ENCODE measurements around the gene ACADSB.

Gene ACADSB

DNA sequence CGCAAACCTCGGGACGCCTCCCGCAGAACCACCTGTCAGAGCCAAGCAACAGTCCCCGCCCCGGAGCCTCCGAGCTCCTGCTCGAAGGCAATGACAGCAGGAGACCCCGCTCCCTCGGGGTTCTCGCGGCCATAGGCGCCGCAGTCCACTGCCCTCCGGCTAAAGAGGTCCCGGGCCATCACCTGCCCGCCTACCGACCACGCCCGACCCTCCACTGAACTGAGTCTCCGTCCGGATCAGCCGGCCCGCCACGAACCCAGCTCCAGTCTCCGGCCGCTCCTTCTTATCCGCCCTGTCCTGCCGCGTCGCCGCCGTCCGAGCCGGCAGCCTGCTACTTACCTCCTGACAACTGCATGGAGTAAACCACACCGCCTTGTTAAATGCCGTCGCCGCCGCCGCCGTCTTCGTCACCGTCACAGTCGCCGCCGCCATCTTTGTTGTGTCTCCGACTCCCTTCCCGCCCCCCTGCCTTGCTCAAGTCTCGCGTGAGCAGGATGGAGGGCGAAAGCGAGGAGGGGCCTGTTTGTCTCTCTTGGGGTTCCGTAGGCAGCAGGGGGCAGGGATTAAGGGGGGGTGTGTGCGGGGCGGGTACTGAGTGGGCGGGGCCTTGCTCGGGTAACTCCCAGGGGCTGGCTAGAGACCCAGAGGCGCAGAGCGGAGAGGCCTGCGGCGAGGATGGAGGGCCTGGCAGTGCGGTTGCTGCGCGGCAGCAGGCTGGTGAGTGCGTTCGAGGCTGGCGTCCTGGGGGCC lies at the start of gene ACADSB, which contains the start of gene IKZF5:
Gene ACADSB (plus strand): TSS at position 652 of the 750 bp plus-strand sequence. CDS start 24 bp downstream, at position 676.
Gene IKZF5 (minus strand): TSS at position 441 of the 750 bp plus-strand sequence. CDS start 10,170 bp downstream, outside the sequence.
- peak; percentile 98 for DNase-seq

DNA sequence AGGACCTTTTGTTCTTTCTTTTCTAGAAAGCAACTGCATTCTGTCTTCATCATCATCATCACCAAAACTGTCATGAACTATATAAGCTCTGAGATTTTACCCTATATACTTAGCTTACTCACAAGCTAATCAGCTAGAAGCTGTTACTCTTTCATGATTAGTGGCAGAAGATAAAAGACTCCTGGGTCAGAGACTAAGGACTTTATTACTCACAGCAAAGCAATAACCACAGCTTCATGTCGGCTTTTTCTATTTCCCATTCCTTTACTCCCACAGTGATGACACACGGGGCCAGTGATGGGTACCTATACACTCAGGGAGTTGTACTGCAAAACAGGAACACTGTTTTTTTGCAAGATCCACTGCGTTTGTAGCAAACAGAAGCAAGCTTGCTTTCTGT lies 46.4 kb upstream of the ACADSB start:
- no peak for DNase-seq

DNA sequence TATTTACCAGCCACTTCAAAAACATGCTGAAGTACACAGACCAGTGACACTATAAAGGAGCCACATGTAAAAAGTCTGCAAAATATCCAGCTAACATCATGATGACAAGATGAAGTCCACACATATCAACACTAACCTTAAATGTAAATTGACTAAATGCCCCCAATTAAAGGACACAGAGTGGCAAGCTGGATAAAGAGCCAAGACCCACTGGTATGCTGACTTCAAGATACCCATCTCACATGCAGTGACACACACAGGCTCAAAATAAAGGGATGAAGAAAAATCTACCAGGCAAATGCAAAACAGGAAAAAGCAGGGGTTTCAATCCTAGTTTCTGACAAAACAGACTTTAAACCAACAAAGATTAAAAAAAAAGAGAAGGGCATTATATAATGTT lies 41.9 kb upstream of the ACADSB start:
- DNase-seq: no peak

DNA sequence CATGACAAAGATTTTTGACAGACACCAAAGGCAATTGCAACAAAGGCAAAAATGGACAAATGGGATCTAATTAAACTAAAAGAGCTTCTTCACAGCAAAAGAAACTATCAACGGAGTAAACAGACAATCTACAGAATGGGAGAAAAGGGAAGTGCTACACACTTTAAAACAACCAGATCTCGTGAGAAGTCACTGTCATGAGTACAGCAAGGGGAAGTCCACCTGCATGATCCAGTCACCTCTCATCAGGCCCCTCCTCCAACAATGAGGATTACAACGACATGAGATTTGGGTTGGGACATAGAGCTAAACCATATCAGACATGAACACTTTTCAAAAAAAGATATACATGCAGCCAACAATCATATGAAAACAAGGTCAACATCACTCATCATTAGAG lies 40.1 kb upstream of the ACADSB start:
- DNase-seq: no peak

DNA sequence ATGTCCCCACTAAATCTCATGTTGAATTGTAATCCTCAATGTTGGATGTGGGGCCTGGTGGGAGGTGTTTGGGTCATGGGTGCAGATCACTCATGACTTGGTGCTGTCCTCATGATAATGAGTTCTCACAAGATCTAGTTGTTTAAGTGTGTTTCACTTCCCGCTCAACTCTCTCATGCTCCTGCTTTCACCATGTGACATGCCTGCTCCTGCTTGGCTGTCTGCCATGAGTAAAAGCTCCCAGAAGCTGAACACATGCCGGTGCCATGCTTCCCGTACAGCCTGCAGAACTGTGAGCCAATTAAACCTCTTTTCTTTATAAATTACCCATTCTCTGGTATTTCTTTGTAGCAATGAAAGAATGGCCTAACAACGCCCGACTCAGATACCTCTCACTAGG lies 34.8 kb upstream of the ACADSB start:
- no peak for DNase-seq

DNA sequence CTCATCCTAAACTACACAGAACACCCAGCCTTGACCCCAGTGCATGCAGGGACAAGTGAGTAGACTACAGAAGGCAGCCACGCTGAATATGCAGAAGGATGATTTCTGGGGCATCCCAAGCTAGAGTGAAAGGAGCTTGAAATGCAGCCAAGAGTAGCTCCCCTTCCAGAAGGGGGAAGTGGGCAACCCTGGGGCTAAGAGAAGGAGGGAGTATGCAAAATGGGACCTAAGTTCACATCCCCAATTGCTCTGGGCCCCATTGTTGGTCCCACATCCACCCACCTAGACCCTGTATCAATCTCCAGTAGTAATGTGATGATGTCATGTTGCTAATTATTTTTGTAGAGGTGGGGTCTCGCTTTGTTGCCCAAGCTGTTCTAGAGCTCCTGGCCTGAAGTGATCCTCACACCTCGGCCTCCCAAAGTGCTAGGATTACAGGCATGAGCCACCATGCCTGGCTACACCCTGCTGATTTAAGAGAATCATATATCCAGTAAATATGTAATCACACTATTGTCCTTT lies 34.2 kb upstream of the ACADSB start:
- no peak for DNase-seq

DNA sequence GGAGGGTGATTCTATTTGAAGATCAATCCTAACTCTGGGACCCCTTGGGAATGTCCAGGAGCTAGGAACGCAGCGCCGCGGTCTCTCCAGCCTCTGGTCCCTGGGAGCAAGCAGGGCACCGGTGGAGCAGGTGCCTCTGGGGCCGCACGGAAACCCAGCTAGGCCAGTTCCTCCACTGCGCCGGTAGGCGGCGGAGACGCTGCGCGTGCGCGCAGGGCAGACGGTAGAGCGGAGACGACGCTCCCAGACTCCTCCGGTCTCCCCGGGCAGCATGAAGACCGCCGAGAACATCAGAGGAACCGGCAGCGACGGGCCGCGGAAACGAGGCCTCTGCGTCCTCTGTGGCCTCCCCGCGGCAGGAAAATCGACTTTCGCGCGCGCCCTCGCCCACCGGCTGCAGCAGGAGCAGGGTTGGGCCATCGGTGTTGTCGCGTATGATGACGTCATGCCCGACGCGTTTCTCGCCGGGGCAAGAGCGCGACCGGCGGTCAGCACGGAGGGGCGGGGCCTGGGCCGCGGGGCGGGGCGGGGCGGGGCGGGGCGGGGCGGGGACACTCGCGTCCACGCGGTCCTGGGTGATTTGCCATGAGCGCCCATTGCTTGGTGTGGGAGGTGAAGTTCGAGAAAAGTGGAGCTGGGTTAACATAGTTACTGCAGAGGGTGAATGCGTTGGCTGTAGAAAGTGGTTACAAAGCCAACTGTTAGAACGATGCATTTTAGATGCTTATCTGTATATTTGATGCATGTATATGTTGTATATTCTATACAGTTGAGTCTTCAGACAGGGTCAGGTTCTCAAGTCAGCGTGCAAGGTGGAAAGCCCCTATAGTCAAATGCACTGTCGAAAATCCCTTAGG lies 28.4 kb upstream of the ACADSB start, which contains the start of gene PSTK:
Gene PSTK (plus strand): TSS at position 193 of the 857 bp plus-strand sequence. CDS start 79 bp downstream, at position 272.
- DNase-seq: peak; percentile 92

DNA sequence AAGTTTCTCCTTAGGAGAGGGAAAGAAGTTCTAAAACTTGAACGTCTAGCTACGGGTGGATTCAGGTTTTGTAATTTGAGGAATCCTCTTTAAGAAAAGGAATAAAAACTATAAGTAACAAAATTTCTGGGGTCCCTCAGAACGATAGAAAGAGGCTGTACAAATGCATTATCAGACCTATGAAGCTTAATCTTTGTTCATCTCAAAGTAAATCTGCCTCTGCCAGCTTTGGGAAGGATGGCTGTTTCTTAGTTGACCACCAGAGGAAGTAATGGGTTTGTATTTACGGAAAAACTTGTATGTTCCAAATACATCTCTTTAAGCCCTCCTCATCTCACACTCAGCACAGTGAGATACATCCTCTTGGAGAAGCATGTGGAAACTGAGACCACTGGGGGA lies 27.7 kb upstream of the ACADSB start:
- DNase-seq: peak; percentile 10

DNA sequence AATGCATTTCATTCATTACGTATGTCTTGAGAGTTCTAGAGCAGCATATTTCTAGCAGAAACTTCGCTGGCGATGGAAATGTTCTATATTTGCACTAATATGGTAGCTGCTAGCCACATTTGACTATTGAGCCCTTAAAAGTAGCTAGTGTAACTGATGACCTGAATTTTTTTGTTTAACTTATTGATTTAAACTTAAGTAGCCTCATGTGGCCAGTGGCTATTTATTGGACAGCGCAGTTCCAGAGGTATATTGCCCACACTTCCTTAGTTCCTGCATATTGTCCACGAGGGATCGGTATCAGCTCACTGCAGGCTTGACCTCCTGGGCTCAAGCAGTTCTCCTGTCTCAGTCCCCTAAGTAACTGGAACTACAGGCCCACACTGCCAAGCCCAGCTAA lies 24.9 kb upstream of the ACADSB start:
- DNase-seq: no peak

DNA sequence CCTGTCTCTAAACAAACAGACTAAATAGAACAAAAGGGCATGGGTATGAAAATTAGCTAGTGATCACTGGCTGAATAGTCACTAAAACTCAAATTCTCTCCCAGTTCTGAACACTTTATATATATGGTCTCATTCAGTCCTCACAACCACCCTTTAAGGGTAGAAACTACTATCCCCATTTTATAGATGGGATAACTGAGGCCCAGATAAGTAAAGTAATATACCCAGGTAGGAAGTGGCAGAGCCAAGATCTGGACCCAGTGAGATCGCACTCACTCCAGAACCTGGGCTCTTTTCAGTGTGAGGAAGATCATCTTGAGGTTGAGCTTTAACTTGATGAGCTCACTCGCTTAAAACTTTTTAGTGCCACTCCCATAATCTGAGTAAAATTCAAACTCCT lies 24.1 kb upstream of the ACADSB start:
- no peak for DNase-seq

DNA sequence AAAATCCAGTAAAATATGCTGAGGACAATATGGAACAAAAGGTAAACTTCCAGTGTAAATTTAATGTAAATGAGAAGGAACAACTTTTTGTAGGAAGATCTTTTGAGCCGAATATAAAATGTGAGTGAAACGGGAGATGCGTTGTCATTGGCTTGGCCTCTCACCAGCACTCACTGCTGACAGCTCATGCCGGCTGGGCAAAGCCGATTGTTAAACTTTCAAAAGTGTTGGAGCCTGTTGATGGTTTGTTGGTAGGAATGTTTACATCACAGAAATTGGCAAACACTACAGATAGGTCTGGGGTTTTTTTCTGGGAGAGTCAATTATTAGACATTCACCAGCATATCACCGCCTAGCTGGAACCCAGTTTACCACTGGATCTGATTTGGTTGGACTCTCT lies 22.5 kb upstream of the ACADSB start:
- DNase-seq: no peak

DNA sequence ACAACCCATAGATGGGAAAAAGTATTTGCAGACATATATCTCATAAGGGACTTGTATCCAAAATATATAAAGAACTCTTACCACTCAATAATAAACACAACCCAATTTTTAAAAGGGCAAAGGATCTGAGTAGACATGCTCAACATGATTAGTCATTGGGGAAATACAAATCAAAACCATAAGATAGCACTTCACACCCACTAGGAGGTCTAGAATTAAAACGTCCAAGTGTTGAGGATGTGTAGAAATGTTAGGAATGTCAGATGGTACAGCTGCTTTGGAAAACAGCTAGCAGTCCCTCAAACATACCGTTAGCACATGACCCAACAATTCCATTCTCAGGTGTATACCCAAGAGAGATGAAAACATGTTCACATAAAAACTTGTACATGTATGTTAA lies 20.3 kb upstream of the ACADSB start:
- DNase-seq: no peak

DNA sequence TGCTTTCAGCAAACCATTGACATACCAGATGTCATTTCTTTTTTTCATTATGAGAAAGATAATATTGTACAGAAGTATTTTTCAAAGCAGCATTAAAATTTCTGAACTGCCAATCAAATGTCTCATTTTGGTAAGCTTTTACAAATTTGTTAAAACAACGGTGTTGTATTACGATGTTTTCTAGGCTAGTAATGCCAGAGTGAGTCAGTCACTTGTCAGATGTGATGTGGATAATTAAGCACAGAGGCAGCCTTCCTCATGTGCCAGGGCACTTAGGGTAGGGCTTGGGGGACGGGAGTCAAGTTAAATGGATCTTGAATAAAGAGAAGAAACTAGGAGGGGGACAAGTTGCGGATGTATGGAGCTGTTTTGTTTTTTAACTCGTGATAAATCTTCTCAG lies 18.5 kb upstream of the ACADSB start:
- DNase-seq: no peak

DNA sequence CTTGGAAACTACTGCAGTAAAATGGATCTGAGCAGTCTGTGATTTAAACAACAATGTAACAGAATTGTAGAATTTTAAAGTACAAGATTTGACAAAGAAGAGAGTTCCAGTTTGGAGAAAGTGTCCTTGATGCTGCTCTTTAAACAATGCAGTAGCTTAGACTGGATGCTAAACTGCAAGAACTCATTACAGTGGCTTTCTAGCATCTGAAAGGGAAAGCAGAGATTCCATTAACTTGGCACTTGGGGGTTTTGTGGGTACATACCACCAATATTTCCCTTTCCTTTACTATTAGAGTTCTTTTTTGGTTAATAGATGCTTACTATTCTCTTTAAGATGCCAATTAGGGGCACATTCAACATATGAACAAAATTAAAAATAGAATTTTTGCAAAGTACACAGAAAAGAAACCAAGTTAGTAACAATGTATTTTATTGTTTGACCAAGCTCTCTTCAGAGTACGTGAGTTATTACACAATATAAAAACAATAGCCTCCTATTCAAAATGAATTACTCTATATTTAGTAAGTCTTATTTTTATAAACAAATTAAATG lies 16.7 kb upstream of the ACADSB start:
- DNase-seq: no peak

DNA sequence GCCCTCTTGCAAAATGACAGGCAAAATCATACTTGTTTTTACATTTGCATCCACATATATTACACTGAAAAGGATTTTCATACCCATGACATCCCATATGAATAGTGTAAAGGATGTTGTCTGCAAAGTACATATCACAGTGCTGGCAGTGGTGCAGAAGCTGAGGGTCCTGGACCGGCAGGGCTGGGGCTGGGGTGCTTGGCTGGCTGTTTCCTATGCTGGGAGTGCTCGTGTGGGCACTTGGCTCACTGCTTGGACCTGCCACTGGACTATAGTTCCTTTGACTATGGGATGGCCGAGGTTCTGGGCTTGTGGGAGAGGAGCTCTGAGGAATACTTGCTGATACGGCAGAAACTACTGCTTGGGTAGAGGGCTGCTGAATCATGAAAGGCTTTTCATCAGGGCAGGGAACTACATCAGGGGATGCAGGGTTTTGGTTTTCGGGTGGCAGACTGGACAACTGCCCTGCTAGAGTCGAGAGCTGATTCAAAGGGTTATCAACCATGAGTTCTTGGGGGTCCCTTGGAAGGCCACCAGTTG lies 14.9 kb upstream of the ACADSB start:
- no peak for DNase-seq

DNA sequence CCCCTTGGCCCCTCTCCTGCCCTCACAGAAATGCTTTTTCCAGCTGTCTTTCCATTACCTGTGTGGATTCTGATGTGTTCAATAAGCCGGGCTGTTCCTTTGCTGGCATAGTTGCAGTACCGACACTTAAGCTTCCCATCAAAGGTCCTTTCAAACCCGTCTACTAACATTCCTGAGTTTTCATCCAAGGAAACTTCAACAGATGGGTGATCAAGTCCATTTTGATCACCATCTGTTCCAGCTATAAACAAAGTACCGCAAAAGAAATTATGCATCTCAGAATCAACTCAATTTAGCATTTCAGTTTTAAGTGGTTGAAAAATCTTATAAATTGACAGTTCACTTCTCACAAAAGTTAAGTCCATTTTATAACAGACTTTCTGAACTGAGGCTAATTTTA lies 12.9 kb upstream of the ACADSB start:
- no peak for DNase-seq

DNA sequence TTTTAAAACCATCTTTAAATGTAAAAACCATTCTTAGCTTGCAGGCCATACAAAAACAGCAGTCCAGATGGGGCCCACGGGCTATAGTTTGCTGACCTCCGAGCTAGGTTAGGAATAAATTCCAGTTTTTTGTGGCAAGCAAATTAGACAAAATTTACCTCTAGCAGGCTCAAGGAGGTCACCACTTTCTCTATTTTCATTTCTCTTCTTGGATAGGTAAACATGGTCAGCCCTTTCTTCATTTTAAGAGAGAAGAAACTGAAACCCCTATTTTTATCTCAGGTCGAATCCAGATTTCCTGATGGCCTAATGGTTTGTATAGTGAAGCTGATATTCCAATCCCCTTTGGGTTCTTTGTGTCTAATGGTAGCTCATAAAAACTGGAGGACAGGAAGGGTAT lies 10.9 kb upstream of the ACADSB start:
- DNase-seq: no peak

DNA sequence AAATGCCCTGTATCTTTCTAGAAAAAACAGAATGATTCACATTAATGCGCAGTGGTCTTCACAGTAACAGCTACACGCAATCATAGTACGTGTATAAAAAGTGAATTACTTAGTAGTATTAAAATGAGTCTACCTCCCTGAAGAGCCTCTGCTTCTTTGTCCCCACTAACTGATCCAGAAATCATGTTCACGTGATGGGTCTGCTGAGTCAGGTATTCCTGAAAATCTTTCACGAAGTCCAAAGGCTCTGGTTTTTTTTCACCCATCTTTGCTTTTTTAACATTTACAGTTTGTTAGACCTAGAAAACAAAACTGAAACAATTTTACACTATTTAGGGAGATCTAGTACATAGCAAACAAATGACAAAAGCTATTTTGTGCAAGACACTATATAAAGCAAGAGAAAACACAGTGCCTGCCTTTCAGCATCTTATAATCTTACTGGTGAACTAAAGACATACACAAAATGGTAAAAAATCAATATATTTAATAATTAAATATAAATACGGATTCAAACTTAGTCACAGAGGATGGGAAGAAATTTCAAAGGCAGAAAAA lies 10.4 kb upstream of the ACADSB start:
- DNase-seq: no peak

DNA sequence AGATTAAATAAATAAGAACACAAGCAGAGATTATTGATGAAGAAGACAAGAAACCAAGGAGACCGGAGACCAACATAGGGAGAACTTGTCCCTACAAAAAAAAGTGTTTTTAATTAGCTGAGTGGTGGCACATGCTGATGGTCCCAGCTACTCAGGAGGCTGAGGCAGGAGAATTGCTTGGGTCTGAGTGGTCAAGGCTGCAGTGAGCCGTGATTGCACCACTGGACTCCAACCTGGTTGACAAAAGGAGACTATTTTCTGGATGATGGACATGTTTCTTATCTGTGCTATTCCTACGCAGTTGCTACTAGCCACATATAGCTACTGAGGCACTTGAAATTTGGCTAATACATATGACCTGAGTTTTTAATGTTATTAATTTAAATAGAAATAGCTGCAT lies 9.9 kb upstream of the ACADSB start:
- no peak for DNase-seq

DNA sequence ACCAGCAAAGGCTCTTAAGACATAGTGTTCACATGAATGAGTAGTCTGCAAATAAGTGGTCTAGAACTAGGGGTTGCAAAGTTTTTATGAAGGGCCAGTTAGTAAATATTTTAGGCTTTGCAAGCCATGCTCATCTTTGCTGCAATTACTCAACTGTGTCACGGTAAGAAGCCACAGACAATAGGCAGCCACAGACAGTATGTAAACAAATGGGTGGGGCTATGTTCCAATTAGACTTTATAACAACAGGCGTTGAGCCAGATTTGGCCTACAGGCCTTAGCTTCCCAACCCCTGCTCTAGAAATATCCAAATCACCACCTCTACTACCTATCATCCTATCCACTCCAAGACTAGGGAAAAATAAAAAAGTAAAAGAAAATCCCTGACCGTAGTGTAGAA lies 9.5 kb upstream of the ACADSB start:
- no peak for DNase-seq

DNA sequence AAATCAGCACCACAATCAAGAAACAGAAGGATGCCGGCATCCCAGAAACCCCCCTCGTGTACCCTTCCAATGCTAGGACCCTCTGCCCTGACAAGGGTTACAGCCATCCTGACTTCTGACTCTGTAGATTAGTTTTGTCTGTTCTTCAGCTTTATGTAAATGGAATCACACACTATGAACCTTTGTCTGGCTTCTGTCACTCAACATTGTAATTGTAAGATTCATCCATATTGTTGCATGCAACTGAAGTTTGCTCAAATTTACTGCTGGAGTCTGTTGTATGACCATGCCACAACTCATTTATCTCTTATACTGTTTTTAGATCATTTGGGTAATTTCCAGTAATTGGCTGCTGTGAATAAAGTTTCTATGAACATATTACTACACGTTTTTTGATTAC lies 8.7 kb upstream of the ACADSB start:
- DNase-seq: no peak

DNA sequence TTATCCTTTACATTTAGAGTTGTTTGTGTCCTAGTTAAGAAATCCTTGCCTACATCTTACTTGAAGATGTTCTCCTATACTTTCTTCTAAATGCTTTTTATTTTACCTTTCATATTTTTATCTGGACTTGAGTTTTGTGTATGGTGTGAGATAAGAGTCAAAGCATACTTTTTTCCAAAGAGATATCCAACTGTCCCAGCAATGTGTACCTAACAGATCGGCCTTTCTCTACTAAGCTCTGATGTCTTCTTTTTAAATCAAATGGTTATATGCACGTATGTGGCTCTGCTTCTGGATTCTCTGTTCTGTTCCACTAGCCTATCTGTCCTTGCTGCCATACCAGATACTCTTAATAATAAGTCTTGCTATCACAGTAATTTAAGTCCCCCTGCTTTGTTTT lies 7.4 kb upstream of the ACADSB start:
- DNase-seq: no peak

DNA sequence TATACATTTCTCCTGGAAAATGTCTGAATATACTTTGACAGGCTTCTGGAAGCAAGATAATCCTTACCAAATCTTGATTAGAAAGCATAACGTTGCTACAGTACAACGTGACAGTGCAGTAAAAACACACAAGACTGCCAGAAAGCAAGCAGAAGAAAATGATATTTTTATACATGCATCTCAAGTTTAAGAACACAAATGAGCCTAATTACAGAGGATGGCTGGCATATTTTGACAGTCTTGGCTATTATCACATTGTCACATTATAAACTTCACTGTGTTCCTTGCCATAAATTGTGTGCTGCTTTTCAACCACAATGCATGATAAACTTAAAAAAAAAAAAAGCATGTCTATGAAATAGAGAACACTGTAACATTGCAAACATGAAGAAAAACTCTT lies 4.5 kb upstream of the ACADSB start:
- no peak for DNase-seq

Data from CD4-positive, alpha-beta T cell treated with Interleukin-17A for 1 hour (primary cell).